GM19239 (cell line): ENCODE measurements around the gene RHBDL2.
"Not testable (repeated sequence)": the region's sequence is repeated elsewhere in the genome, so short reads cannot be mapped to it uniquely, and the experiment has no call there.

Source experiments
- DNase-seq: peaks from one replicate; pipeline ENCODE4 v3.0.0; 2011; ENCODE audit warnings: low spot score; ENCODE audit not compliant: insufficient read length
- FAIRE-seq: peaks from 2 replicates; lab custom pipeline; 2011; peaks lifted over from hg19 to GRCh38; lab: Jason Lieb, UNC

Gene RHBDL2, protein sequence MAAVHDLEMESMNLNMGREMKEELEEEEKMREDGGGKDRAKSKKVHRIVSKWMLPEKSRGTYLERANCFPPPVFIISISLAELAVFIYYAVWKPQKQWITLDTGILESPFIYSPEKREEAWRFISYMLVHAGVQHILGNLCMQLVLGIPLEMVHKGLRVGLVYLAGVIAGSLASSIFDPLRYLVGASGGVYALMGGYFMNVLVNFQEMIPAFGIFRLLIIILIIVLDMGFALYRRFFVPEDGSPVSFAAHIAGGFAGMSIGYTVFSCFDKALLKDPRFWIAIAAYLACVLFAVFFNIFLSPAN

DNA sequence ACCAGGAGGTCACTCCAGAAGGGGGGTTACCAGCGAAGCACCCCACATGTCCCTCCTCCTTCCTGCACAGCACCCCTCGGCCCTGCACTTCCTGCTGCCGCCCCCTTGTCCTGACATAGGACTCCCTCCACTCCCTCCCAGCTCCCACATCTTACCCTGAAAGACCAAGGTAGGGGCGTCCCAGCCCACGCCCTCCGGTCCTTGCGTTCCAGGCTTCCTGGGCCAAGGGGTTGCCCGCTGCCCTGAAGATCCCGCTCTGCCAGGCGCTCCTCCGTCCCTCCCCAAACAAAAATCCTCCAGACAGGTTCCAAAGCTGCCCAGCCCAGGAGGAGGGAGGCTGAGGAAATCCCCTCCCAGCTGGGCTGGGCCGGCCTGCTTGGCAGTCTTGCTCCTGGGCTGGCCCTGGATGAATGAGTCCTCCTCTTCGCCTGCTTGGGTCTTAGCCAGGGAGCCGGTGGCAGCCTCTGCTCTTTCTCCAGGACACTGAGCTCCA is at the start of gene RHBDL2:
RHBDL2 (minus strand) TSS at position 304 of the 493 bp plus-strand sequence. CDS start 22,618 bp downstream, outside the sequence.
- FAIRE-seq = no peak
- DNase-seq = no peak

DNA sequence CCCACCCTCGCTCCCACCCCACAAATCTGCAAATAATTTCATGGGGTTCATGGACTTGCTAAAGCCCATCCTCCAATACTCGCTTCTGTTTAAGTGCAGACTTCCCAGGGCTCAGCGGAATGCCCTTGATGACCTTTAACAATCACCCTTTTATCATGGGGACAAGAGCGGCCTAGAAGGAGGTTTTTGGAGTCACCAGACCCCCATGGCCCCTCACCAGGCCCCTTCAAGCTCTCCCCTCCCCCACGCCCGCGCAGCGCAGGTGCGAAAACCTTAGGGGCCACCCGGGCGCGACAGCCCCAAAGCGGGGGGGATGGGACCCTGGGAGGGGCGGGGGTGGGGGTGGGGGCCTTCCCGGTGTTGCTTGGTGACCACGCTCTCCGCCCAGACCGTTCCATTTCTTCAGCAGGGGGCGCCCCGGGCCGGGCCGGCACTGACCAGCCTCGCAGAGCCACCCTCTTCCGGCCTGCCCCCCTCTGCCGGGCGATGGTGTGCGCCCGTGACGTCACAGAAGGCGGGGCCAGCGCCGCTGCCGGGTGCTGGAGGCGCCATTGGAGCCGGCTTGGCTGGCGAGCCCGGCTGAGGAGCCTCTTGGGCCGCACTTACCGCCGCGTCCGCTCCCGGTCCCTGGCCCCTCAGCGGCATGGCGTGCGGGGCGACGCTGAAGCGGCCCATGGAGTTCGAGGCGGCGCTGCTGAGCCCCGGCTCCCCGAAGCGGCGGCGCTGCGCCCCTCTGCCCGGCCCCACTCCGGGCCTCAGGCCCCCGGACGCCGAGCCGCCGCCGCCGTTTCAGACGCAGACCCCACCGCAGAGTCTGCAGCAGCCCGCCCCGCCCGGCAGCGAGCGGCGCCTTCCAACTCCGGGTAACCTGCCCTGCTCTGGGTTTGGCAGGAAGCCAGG is 49.4 kb upstream of the RHBDL2 start, which contains the start of gene AKIRIN1:
AKIRIN1 (plus strand) TSS at position 539 of the 900 bp plus-strand sequence; CDS start at position 644, 105 bp downstream.
- FAIRE-seq = peak; percentile 83
- peak; percentile 97 for DNase-seq

DNA sequence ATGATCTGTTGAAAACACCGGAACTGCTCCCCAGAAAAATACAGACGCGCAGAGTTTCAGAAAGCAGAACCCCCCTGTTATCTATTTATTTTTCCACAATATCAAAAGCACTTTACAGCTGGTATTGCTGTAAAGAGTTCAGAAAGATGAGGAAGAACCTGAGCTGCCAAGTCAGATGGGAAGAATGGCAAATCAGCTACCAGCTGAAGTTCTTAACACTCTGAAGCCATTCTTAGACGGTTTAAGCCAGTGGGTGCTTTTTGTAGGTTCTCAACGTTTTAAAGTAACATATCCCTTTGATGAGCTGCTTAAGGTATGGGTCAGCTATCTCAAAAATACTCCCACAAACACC is 48.7 kb upstream of the RHBDL2 start:
- no peak for DNase-seq
- peak; percentile 72 for FAIRE-seq

DNA sequence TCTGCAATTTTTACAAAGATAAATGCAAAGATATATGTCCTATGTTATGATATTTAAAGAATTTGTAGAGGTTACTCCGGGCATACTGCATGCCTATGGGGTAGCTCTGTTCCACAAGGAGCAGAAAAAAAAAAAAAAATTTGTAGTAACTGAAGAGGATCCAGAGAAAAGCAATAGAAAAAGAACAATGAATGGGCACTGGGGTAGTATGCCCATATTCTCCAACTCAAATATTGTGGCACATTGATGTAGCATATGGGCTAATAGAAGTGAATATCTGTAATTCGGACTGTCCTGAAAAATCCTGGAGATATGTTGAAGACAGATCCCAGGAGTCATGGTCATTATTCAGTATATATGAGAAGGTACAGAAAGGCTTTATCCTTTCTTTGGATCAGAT is 48.3 kb upstream of the RHBDL2 start:
- DNase-seq (no peak), FAIRE-seq (no peak)

DNA sequence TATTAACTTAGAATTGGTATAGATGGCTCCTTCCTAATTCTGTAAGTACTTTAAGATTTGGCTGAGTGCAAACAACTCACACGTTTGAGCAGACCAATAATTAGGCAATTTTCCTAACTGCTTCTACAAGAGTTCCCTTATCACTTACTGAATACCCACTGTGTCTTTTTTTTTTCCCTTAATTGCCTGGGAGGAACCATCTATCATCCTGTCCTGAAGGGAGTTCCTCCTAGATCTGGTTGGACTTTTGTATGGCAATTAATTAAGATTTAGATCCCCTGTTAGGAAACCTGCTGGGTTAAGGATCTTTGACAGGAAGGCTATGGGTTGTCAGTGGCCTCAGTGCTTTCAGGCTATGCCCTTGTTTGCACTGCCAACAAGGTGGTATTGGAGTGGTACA is 37.8 kb upstream of the RHBDL2 start:
- not testable (repeated sequence) for FAIRE-seq, DNase-seq

DNA sequence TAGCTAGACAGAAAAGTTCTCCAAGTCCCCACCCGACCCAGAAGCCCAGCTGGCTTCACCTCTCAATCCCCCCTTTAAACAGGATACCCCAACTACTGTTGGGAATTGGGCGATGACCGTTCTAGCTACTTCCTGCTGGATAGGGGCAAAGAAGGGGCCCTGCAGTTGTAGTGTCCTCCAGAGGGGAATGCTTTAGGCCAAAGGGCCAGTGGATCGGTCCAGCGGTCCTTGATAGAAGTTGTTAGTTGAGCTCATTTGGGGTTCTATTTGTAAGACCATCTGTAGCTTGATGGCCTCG is 36.6 kb upstream of the RHBDL2 start:
- not testable (repeated sequence) for DNase-seq, FAIRE-seq

DNA sequence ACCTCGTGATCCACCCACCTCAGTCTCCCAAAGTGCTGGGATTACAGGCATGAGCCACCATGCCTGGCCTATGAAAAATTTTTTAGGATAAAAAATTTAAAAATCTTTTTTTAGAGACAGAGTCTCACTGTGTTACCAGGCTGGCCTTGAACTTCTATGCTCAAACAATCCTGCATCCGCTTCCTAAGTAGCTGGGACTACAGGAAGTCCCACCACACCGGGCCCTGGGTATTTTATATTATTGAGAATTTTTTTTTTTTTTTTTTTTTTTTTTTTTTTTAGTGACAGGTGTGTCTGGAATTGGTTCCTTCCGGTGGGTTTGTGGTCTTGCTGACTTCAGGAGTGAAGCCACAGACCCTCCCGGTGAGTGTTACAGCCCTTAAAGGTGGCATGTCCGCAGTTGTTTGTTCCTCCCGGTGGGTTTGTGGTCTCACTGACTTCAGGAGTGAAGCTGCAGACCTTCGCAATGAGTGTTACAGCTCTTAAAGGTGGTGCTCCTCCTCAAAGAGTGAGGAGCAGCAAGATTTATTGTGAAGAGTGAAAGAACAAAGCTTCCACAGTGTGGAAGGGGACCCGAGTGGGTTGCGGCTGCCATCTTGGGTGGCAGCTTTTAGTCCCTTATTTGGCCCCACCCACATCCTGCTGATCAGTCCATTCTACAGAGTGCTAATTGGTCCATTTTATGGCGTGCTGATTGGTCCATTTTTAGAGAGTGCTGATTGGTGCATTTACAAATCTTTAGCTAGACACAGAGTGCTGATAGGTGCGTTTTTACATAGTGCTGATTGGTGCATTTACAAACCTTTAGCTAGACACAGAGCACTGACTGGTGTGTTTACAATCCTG is 36.0 kb upstream of the RHBDL2 start:
- DNase-seq, FAIRE-seq: not testable (repeated sequence)

DNA sequence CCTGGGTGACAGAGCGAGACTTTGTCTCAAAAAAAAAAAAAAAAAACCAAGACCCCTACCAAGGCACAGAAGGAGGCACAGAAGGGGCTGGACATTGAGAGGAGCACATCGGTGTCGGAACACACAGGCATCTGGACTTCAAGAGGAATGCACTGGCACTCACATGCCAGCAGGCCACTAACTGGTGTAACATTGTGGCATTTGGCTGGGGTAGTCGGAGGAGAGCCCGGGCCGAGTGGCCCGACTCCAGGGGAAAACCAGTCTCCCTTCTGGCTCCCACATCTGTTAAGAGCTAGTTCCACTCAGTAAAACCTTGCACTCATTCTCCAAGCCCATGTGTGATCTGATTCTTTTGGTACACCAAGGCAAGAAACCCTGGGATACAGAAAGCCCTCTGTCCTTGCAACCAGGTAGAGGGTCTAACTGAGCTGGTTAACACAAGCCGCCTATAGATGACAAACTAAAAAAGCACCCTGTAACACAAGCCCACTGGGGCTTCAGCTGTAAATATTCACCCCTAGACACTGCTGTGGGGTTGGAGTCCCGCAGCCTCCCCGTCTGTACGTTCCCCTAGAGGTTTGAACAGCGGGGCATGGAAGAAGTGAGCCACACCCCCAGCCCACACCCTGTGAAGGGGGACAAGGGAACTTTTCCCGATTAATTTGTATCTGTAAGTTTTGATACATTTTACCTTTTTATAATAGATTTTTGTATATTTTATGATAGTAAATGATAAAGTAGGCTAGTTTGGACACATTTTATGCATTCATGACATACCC is 32.2 kb upstream of the RHBDL2 start:
- DNase-seq = no peak

DNA sequence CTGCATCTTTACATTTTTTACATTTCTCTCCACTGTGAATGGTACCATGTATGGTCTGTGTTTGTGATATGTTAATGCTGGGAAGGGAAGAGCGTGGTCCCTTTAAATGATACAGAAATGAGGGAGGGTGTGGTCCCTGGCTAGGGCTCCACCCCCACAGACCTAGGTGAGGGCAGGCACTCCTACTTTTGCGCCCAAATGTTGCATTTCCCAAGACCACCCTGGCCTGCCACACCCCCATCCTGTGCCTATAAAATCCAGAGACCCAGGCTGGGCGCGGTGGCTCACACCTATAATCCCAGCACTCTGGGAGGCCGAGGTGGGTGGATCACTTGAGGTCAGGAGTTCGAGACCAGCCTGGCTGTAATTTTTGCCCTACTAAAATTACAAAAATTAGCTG is 31.5 kb upstream of the RHBDL2 start:
- not testable (repeated sequence) for FAIRE-seq

More for the DNA sequence above, 32.2 kb upstream of the RHBDL2 start:
- no peak for FAIRE-seq

DNA sequence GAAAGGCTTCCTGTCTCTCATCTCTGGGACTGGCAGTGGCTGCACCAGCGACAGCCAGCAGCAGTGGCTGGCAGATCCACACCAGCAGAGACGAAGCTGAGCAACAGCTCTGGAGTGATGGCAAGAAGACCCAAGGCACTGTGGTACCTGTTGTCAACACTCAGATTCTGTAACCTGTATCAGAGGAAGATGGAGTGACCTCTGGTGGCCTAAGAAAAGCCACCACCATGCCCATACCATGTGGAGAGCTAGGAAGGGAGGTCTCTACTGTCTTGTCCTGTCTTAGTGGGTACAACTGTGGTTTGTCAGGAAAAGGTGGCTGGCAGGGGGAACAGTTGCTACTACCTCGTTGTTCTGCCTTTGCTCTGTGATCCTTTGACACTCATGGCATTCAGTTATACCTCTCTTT is 22.5 kb upstream of the RHBDL2 start:
- peak; percentile 23 for FAIRE-seq
- no peak for DNase-seq

More for the DNA sequence above, 31.5 kb upstream of the RHBDL2 start:
- not testable (repeated sequence) for DNase-seq

DNA sequence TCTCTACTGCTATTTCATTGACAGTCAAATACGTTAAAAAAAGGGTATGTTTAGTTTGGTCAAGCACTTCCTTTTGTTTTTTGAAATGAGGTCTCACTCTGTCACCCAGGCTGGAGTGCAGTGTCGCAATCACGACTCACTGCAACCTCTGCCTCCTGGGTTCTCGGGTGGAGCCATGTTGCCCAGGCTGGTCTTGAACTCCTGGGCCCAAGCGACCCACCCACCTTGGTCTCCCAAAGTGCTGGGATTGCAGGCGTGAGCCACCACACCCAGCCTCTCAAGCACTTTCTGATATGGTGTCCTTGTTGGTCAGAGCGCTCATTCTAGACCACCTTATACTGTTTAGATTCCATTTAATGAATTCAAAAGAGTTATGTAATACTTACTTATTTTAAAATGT is 20.9 kb upstream of the RHBDL2 start:
- DNase-seq (no peak), FAIRE-seq (no peak)

DNA sequence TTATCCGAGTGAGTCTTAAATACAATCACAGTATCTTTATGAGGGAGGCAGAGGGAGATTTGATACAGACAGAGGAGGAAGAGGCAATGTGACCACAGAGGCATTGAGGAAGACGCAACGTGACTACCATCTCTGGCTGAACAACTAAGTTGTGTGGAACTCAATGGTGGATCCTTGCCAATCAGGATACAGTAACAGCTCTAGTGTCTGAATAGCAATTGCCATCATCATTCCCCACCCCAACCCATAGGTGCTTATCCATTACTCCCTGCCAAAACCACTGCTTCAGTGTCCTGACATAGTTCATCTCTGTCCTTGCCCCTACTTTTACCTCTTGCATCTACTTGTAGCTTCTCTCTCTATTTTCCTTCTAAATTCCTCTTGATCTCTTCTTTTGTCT is 20.5 kb upstream of the RHBDL2 start:
- no peak for FAIRE-seq
- DNase-seq = no peak

DNA sequence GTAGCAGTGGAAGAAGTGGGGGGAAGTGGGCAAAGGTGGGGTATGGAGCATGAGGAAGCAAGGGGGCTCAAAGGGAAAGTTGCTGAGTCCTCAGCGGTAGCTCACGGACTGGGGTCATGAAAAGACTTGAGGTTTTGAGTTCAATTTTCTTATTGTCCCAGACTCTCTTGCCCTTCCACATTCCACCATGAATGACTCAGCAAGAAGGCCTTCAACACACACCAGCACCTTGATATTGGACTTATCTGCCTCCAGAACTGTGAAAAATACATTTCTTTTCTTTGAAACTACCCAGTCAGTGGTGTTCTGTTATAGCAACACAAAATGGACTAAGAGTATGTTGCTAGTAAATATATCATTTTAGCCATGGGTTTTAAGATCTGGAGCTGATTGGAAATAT is 17.3 kb upstream of the RHBDL2 start:
- no peak for FAIRE-seq
- DNase-seq = no peak

DNA sequence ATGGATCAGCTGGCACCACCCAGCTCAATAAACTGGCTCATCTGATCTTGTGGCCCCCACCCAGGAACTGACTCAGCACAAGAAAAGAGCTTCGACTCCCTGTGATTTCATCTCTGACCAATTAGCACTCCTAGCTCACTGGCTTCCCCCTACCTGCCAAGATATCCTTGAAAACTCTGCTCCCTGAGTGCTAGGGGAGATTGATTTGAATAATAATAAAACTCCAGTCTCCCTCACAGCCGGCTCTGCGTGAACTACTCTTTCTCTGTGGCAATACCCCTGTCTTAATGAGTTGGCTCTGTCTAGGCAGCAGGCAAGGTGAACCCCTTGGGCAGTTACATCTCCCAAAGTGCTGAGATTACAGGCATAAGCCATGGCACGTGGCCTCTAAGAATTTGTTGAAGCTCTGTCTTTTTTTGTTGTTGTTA is 11.8 kb upstream of the RHBDL2 start:
- FAIRE-seq (no peak), DNase-seq (no peak)

DNA sequence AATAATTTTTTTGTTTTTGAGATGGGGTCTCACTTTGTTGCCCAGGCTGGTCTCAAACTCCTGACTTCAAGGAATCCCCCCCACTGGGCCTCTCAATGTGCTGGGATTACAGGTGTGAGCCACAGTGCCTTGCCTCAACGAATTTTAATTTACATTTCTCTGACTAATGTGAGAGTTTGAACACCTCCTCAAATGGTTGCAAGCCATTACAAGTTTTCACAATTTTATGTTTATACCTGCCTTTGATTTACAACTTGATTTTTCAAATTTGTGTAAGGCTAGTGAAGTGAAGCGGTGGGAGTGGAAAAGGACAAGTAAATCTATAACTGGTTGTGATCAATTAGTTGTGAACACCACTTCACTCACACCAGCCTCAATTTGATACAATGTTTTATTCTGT is 8.9 kb upstream of the RHBDL2 start:
- no peak for DNase-seq
- FAIRE-seq = no peak

DNA sequence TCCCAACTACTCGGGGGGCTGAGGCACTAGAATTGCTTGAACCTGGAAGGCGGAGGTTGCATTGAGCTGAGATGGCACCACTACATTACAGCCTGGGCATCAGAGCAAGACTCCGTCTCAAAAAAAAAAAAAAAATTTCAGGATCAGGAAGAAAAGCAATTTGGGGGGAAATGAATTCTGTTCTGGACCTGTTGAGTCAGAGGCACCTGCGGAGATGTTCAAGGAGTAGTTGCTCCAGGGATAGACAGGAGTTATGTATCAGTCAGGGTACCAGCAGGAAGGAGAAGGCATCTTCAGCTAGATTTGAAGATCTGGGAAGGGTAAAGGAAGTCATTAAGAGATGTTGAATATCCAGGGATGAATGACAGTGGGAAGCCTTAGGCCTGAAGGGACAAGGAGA is 2.9 kb upstream of the RHBDL2 start:
- DNase-seq (no peak), FAIRE-seq (no peak)

DNA sequence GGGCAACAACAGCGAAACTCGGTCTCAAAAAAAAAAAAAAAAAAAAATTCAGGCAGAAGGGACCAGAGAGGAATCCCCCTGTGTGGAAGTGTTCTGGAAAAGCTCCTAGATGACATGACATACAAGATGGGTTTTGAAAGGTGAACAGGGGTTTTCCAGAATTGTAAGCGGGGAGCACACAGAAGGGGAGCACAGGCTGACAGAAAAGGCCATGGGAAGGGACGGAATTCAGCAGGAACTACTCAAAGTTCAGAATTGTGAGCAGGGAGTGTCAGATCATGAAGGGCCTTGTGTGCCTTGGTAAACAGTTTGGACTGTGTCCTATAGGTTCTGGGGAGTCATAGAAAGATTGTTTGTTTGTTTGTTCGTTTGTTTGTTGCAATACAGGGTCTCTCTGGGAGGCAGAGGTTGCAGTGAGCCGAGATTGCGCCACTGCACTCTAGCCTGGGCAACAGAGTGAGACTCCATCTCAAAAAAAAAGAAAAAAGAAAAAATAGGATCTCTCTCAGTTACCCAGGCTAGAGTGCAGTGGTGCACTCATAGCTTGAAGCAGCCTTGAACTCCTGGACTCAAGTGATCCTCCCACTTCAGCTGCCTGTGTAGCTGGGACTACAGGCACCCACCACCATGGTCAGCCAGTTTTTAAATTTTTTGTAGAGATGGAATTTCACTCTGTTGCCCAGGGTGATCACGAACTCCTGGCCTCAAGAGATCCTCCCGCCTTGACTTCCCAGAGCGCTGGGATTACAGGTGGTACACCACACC is 1.2 kb upstream of the RHBDL2 start:
- no peak for DNase-seq
- FAIRE-seq = no peak

DNA sequence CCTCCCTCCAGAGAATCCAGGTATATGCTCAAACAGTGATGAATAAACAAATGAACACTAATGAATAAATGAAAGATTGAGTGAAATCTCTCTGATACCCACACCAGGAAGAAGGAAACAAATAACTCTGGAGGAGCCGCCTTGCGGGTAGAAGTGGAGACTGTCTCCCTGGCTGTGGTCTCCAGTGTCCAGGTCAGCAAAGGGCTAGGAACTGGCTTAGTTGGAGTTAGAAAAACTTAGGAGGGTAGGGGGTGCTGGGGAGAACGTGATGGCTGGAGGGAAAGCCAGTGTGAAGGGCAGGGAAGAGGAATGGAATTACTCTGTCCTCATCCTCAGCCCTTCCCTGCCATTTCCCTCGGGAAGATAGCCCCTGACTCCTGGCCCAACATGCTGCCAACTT is 537 bp downstream of the RHBDL2 start:
- no peak for DNase-seq
- FAIRE-seq = no peak
